ENCODE measurements around the gene CLIP2.

CLIP2 gene

DNA sequence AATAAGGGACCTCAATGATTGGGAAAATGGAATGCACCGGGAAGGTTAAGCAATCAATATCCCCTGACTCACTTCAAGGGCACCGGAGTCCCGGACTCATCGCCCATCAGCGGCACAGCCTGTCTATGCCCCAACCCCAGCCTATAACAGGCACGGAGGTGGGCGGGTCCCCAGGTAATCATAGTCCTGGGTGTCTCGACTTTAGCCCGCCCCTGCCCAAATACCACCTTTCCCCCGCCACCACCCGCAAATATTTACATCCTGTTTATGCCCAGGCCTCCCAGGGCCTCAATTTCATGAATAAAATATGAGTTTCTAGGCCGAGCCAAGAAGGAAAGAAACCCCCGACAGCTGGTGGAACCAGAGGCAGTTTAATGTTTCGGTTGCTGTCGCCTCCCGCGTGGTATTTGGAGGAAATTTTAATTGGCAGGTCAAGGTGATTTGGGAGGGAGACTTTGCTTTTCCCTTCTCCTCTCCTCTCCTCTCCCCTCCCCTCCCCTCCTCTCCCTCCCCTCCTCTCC, 19.4 kb upstream of the CLIP2 start:
- Histone ChIP-seq H3K36me3 (replicated peaks in 1 of 2; ENCODE audit: control insufficient read depth in 2 of 2, insufficient read depth in 2 of 2, low read length in 2 of 2) (no peaks in the 10 kb centered on the region), H3K27ac (replicated peaks; ENCODE audit: low read length) (no peak overlapping the region), H4K8ac (ENCODE audit: low read depth, low read length) (no peak overlapping the region)

DNA sequence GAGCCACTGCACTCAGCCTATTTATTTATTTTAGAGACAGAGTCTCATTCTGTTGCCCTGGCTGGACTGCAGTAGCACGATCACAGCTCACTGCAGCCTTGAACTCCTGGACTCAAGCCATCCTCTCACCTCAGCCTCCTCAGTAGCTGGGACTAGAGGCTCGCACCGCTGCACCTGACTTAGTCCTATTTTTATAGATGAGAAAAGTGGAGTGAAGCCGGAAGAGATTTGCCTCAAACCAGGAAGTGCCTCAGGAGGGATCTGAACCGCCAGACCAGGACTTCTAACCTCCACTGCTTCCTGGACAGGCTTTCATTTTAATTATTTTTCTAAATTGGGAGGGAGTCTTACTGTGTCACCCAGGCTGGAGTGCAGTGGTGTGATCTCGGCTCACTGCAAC, 17.5 kb upstream of the CLIP2 start:
- Histone ChIP-seq H2BK15ac (ENCODE audit: low read length) (no peak overlapping the region), H3K18ac (ENCODE audit: low read length) (no peak overlapping the region), H3K4ac (ENCODE audit: low read length) (no peak overlapping the region), H3K23ac (ENCODE audit: low read depth, low read length, poor library complexity) (no peak overlapping the region), H3K9ac (ENCODE audit: low read depth, low read length, poor library complexity) (no peak overlapping the region), H2AK5ac (ENCODE audit: low read depth, low read length) (no peak overlapping the region), H3K27me3 (ENCODE audit: control insufficient read depth in 3 of 3, insufficient read depth in 3 of 3, low read depth in 1 of 3, low read length in 3 of 3) (no peaks in the 10 kb centered on the region), H2AFZ (ENCODE audit: low read length) (no peak overlapping the region), H2BK12ac (ENCODE audit: low read length) (no peak overlapping the region), H4K8ac (ENCODE audit: low read depth, low read length) (no peak overlapping the region), H2BK120ac (ENCODE audit: low read depth, low read length) (no peak overlapping the region), H3K36me3 (replicated peaks in 1 of 2; ENCODE audit: control insufficient read depth in 2 of 2, insufficient read depth in 2 of 2, low read length in 2 of 2) (no peaks in the 10 kb centered on the region), H3K27ac (replicated peaks; ENCODE audit: low read length) (no peak overlapping the region), H3K79me1 (ENCODE audit: low read depth, low read length) (no peaks in the 10 kb centered on the region), H2BK5ac (ENCODE audit: low read length) (no peak overlapping the region), H3K4me3 (ENCODE audit: low read length in 2 of 2) (no peak overlapping the region), H3K14ac (ENCODE audit: low read length) (no peak overlapping the region), H3K9me3 (replicated peaks in 1 of 2; ENCODE audit: control insufficient read depth in 2 of 2, insufficient read depth in 1 of 2, low read depth in 1 of 2, low read length in 2 of 2) (no peaks in the 10 kb centered on the region), H3K4me1 (ENCODE audit: control insufficient read depth in 2 of 2, insufficient read depth in 1 of 2, low read depth in 1 of 2, low read length in 2 of 2) (peaks cover 4 to 16% of the 10 kb centered on the region in 2 donors), H4K91ac (ENCODE audit: low read depth, low read length, poor library complexity) (no peak overlapping the region), H3K4me2 (ENCODE audit: insufficient read depth, low read length, poor library complexity, severe bottlenecking) (no peak overlapping the region)
- DNase-seq (ENCODE audit: low spot score): no peak
- WGBS, 2 donors (ENCODE audit: extremely low coverage in 2 of 2, insufficient read length in 2 of 2, insufficient replicate concordance in 1 of 2): no CpG with 5 or more reads among the region's 6 CpGs

More for the DNA sequence above, 19.4 kb upstream of the CLIP2 start:
- peak overlapping the region; percentile 11 for H3K18ac ChIP-seq (ENCODE audit: low read length)
- no peak overlapping the region for H3K14ac ChIP-seq (ENCODE audit: low read length)
- DNase-seq (ENCODE audit: low spot score): peak; percentile 61
- no CpG with 5 or more reads among the region's 17 CpGs for WGBS, 2 donors (ENCODE audit: extremely low coverage in 2 of 2, insufficient read length in 2 of 2, insufficient replicate concordance in 1 of 2)
- no peak overlapping the region for H2BK120ac ChIP-seq (ENCODE audit: low read depth, low read length)
- no peak overlapping the region for H3K9ac ChIP-seq (ENCODE audit: low read depth, low read length, poor library complexity)
- H3K79me1 ChIP-seq (ENCODE audit: low read depth, low read length): no peaks in the 10 kb centered on the region
- no peaks in the 10 kb centered on the region for H3K9me3 ChIP-seq (replicated peaks in 1 of 2; ENCODE audit: control insufficient read depth in 2 of 2, insufficient read depth in 1 of 2, low read depth in 1 of 2, low read length in 2 of 2)
- peak overlapping the region; percentile 49 to 74 for H3K4me3 ChIP-seq (ENCODE audit: low read length in 2 of 2)
- H3K27me3 ChIP-seq (ENCODE audit: control insufficient read depth in 3 of 3, insufficient read depth in 3 of 3, low read depth in 1 of 3, low read length in 3 of 3): no peaks in the 10 kb centered on the region
- H3K23ac ChIP-seq (ENCODE audit: low read depth, low read length, poor library complexity): no peak overlapping the region
- H2AK5ac ChIP-seq (ENCODE audit: low read depth, low read length): no peak overlapping the region
- no peak overlapping the region for H3K4ac ChIP-seq (ENCODE audit: low read length)
- H2BK12ac ChIP-seq (ENCODE audit: low read length): no peak overlapping the region
- no peak overlapping the region for H2BK15ac ChIP-seq (ENCODE audit: low read length)
- H2BK5ac ChIP-seq (ENCODE audit: low read length): no peak overlapping the region
- no peak overlapping the region for H4K91ac ChIP-seq (ENCODE audit: low read depth, low read length, poor library complexity)
- peaks cover 4 to 16% of the 10 kb centered on the region in 2 donors for H3K4me1 ChIP-seq (ENCODE audit: control insufficient read depth in 2 of 2, insufficient read depth in 1 of 2, low read depth in 1 of 2, low read length in 2 of 2)
- peak overlapping the region; percentile 89 for H2AFZ ChIP-seq (ENCODE audit: low read length)
- peak overlapping the region; percentile 77 for H3K4me2 ChIP-seq (ENCODE audit: insufficient read depth, low read length, poor library complexity, severe bottlenecking)

DNA sequence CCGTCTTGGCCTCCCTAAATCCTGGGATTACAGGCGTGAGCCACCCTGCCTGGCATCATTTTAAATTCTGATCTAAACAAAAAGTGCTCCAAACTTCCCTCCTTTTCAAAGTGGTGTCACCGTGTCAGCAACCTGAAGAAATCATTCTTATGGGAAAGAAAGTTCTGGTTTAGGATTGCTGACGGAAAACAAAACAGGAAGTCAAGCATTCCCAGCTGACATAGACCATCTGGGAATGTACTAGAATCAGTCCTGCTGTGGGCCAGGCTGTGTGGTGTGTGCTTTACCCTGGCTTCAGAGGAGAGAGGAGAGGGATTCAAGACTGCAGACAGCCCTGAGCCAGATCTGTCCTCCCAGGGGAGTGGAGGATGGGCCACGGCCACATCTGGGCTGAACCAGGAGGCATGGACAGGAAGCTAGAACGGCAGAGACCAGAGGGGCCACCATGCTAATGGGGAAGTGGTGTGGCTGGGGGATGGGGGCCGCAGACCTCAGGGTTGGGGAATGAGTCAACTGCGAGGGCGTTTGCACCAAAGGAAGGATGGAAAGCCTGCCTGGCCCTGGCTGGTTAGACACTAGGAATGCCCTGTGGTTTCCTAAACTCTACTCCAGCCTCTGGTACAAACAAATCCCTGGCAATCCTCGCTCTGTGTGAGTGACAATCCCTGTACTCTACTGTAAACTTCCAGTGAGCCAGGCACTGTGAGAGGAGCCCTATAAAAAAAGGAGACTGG, 16.7 kb upstream of the CLIP2 start:
- Histone ChIP-seq H2AK5ac (ENCODE audit: low read depth, low read length) (peak overlapping the region; percentile 50), H3K27me3 (ENCODE audit: control insufficient read depth in 3 of 3, insufficient read depth in 3 of 3, low read depth in 1 of 3, low read length in 3 of 3) (no peaks in the 10 kb centered on the region), H3K36me3 (replicated peaks in 1 of 2; ENCODE audit: control insufficient read depth in 2 of 2, insufficient read depth in 2 of 2, low read length in 2 of 2) (no peaks in the 10 kb centered on the region), H2AFZ (ENCODE audit: low read length) (peak overlapping the region; percentile 96), H3K4me3 (ENCODE audit: low read length in 2 of 2) (no peak overlapping the region), H3K9ac (ENCODE audit: low read depth, low read length, poor library complexity) (peak overlapping the region; percentile 16), H3K4me1 (ENCODE audit: control insufficient read depth in 2 of 2, insufficient read depth in 1 of 2, low read depth in 1 of 2, low read length in 2 of 2) (peaks cover 4 to 16% of the 10 kb centered on the region in 2 donors), H3K18ac (ENCODE audit: low read length) (peak overlapping the region; percentile 72), H3K23ac (ENCODE audit: low read depth, low read length, poor library complexity) (peak overlapping the region; percentile 81), H2BK12ac (ENCODE audit: low read length) (no peak overlapping the region), H2BK15ac (ENCODE audit: low read length) (no peak overlapping the region), H4K8ac (ENCODE audit: low read depth, low read length) (no peak overlapping the region), H4K91ac (ENCODE audit: low read depth, low read length, poor library complexity) (no peak overlapping the region), H3K79me1 (ENCODE audit: low read depth, low read length) (no peaks in the 10 kb centered on the region), H2BK120ac (ENCODE audit: low read depth, low read length) (no peak overlapping the region), H3K14ac (ENCODE audit: low read length) (no peak overlapping the region), H3K9me3 (replicated peaks in 1 of 2; ENCODE audit: control insufficient read depth in 2 of 2, insufficient read depth in 1 of 2, low read depth in 1 of 2, low read length in 2 of 2) (no peaks in the 10 kb centered on the region), H3K4ac (ENCODE audit: low read length) (no peak overlapping the region), H2BK5ac (ENCODE audit: low read length) (no peak overlapping the region), H3K27ac (replicated peaks; ENCODE audit: low read length) (no peak overlapping the region), H3K4me2 (ENCODE audit: insufficient read depth, low read length, poor library complexity, severe bottlenecking) (no peak overlapping the region)
- WGBS, 2 donors (ENCODE audit: extremely low coverage in 2 of 2, insufficient read length in 2 of 2, insufficient replicate concordance in 1 of 2): no CpG with 5 or more reads among the region's 10 CpGs
- no peak for DNase-seq (ENCODE audit: low spot score)

DNA sequence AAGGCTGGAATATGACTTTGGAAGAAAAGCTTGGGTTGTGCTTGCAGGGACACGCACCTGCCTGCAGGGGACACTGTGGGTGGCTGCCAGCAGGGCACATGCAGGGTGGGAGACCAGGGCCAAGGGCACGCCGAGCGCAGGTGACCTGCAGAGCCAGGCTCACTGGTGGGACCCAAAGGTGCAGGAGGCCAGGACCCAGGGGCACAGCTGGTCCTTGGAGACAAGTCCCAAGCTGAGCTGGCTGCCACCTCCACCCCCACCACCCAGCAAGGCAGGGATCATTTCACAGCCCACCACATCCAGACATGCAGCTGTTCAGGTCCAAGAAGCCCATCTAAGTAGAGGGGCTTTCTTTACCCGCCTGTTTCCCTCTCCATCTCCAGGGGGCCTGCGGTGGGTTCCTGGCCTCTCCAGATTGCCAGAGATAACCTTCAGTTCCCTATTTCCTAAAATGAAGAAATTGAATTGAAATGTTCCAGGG, 13.8 kb upstream of the CLIP2 start:
- Histone ChIP-seq H4K91ac (ENCODE audit: low read depth, low read length, poor library complexity) (no peak overlapping the region), H3K4ac (ENCODE audit: low read length) (no peak overlapping the region), H2AK5ac (ENCODE audit: low read depth, low read length) (peak overlapping the region; percentile 99), H4K8ac (ENCODE audit: low read depth, low read length) (no peak overlapping the region), H3K79me1 (ENCODE audit: low read depth, low read length) (no peaks in the 10 kb centered on the region), H3K27ac (replicated peaks; ENCODE audit: low read length) (no peak overlapping the region), H3K9me3 (replicated peaks in 1 of 2; ENCODE audit: control insufficient read depth in 2 of 2, insufficient read depth in 1 of 2, low read depth in 1 of 2, low read length in 2 of 2) (no peaks in the 10 kb centered on the region), H3K9ac (ENCODE audit: low read depth, low read length, poor library complexity) (peak overlapping the region; percentile 60), H2BK15ac (ENCODE audit: low read length) (no peak overlapping the region), H2BK12ac (ENCODE audit: low read length) (no peak overlapping the region), H3K23ac (ENCODE audit: low read depth, low read length, poor library complexity) (no peak overlapping the region), H2BK120ac (ENCODE audit: low read depth, low read length) (no peak overlapping the region), H3K27me3 (ENCODE audit: control insufficient read depth in 3 of 3, insufficient read depth in 3 of 3, low read depth in 1 of 3, low read length in 3 of 3) (no peaks in the 10 kb centered on the region), H3K4me1 (ENCODE audit: control insufficient read depth in 2 of 2, insufficient read depth in 1 of 2, low read depth in 1 of 2, low read length in 2 of 2) (peaks cover 10 to 12% of the 10 kb centered on the region in 2 donors), H3K14ac (ENCODE audit: low read length) (no peak overlapping the region), H3K4me2 (ENCODE audit: insufficient read depth, low read length, poor library complexity, severe bottlenecking) (no peak overlapping the region), H3K36me3 (replicated peaks in 1 of 2; ENCODE audit: control insufficient read depth in 2 of 2, insufficient read depth in 2 of 2, low read length in 2 of 2) (no peaks in the 10 kb centered on the region), H2BK5ac (ENCODE audit: low read length) (no peak overlapping the region), H2AFZ (ENCODE audit: low read length) (no peak overlapping the region), H3K4me3 (ENCODE audit: low read length in 2 of 2) (no peak overlapping the region), H3K18ac (ENCODE audit: low read length) (peak overlapping the region; percentile 85)
- WGBS, 2 donors (ENCODE audit: extremely low coverage in 2 of 2, insufficient read length in 2 of 2, insufficient replicate concordance in 1 of 2): no CpG with 5 or more reads among the region's 6 CpGs
- no peak for DNase-seq (ENCODE audit: low spot score)

All from neuronal stem cell (in vitro differentiated cells).